Right lobe of liver (tissue), 4 donors: ENCODE measurements around the gene CCSER1.

ENCODE experiments used
- POLR2A ChIP-seq: fragments of 450-650 bp; IDR thresholded peaks from one replicate; pipeline ENCODE4 v1.6.1; 2017; ENCODE audit warnings: antibody characterized with exemption, mild to moderate bottlenecking
- TF ChIP-seq, protein P1 (sequence below), 4 donors: fragments of 200-600 bp in 3 of 4; fragments of 450-650 bp in 1 of 4; IDR thresholded peaks; one replicate each; pipeline versions ENCODE4 v1.5.1 to v1.8.0; 2016 to 2022; ENCODE audit warnings: antibody characterized with exemption in 4 of 4, mild to moderate bottlenecking in 2 of 4
- donor health status: DM: no; HTN: no; CAD: no.
- donor health status: DM: no; HTN: no; CAD: no.
- donor health status: DM: no; HTN: yes; CAD: no.

DNA sequence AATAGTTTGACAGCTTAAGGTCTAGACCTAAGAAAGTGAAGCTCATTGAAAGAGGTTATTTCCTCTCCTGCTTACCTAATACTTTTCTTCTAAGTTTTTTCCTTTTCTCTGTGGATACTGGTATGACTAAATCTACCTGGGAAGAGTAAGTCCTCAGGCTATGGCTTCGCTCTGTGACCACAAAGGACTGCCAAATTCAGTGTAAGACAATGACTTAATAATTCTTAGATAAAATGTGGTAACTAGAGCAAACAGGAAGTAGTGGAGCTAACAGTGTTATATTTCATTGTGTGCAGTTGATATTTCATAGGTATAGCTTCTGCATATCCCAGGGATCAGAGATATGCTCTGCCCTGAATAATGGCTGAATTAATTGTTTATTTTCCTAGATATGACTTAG is 418.9 kb downstream of the CCSER1 start:
- TF ChIP-seq, protein P1, sequence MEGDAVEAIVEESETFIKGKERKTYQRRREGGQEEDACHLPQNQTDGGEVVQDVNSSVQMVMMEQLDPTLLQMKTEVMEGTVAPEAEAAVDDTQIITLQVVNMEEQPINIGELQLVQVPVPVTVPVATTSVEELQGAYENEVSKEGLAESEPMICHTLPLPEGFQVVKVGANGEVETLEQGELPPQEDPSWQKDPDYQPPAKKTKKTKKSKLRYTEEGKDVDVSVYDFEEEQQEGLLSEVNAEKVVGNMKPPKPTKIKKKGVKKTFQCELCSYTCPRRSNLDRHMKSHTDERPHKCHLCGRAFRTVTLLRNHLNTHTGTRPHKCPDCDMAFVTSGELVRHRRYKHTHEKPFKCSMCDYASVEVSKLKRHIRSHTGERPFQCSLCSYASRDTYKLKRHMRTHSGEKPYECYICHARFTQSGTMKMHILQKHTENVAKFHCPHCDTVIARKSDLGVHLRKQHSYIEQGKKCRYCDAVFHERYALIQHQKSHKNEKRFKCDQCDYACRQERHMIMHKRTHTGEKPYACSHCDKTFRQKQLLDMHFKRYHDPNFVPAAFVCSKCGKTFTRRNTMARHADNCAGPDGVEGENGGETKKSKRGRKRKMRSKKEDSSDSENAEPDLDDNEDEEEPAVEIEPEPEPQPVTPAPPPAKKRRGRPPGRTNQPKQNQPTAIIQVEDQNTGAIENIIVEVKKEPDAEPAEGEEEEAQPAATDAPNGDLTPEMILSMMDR (IDR thresholded peaks at IDR 0.05) = no peak
- no peak for TF ChIP-seq POLR2A
